Loucy (cell line): Measurements from ENCODE around the gene SPEF2.

Experiments used
- CTCF ChIP-seq: fragments of 200-600 bp; sonication (generic); conservative IDR thresholded peaks from 2 replicates; pipeline ENCODE4 v1.5.1; 2014; ENCODE audit warnings: mild to moderate bottlenecking, antibody characterized with exemption, low read length
- EZH2phosphoT487 ChIP-seq: fragments of 200-600 bp; IDR thresholded peaks from 2 replicates; pipeline ENCODE4 v1.6.1; 2018; ENCODE audit warnings: antibody characterized with exemption, mild to moderate bottlenecking, moderate library complexity, borderline replicate concordance

- no peak for TF ChIP-seq CTCF
- no peak for TF ChIP-seq EZH2phosphoT487
Observed at GRCh38 chr5:35600591-35600990, 17.1 kb upstream of the SPEF2 start.
